GM23248 (cell line): ENCODE results near the gene ATXN7. TPM values are rescaled to one million over a fixed set of nuclear protein-coding genes. Genes with fewer than 3 reads are reported as not detected.

Experiments
- DNase-seq: peaks from one replicate; pipeline ENCODE4 v3.0.0-alpha.2; 2015
- H2AFZ ChIP-seq: fragments of 200-600 bp; sonication (generic); 2 replicates; pipeline ENCODE4 v1.6.1; 2016; ENCODE audit warnings: antibody characterized with exemption
- H3F3A ChIP-seq: fragments of 200-600 bp; sonication (generic); 2 replicates; pipeline ENCODE4 v1.6.1; 2016; ENCODE audit warnings: mild to moderate bottlenecking, antibody characterized with exemption, mixed run types; ENCODE audit not compliant: insufficient read depth
- H3K27ac ChIP-seq: fragments of 200-600 bp; sonication (generic); 2 replicates; pipeline ENCODE4 v1.5.1; 2016; ENCODE audit warnings: mild to moderate bottlenecking
- H3K27me3 ChIP-seq: fragments of 200-600 bp; sonication (generic); replicated peaks from 2 replicates; pipeline ENCODE4 v1.6.1; 2016; ENCODE audit warnings: mild to moderate bottlenecking; ENCODE audit not compliant: insufficient read depth
- H3K36me3 ChIP-seq: fragments of 200-600 bp; sonication (generic); 2 replicates; pipeline ENCODE4 v1.6.1; 2016; ENCODE audit warnings: low read depth, mild to moderate bottlenecking
- H3K4me1 ChIP-seq: fragments of 200-600 bp; sonication (generic); 2 replicates; pipeline ENCODE4 v1.6.1; 2016; ENCODE audit warnings: mild to moderate bottlenecking; ENCODE audit not compliant: insufficient read depth
- H3K4me2 ChIP-seq: fragments of 200-600 bp; sonication (generic); one replicate; pipeline ENCODE4 v1.6.1; 2016; ENCODE audit warnings: mild to moderate bottlenecking; ENCODE audit not compliant: unreplicated experiment
- H3K4me3 ChIP-seq: fragments of 200-600 bp; sonication (generic); 2 replicates; pipeline ENCODE4 v1.5.1; 2016; ENCODE audit warnings: mild to moderate bottlenecking
- H3K79me2 ChIP-seq: fragments of 200-600 bp; sonication (generic); 2 replicates; pipeline ENCODE4 v1.6.1; 2016; ENCODE audit warnings: mild to moderate bottlenecking; ENCODE audit not compliant: insufficient read depth
- H3K9ac ChIP-seq: fragments of 200-600 bp; sonication (generic); 2 replicates; pipeline ENCODE4 v1.6.1; 2016; ENCODE audit warnings: mild to moderate bottlenecking
- H3K9me2 ChIP-seq: fragments of 200-600 bp; sonication (generic); 2 replicates; pipeline ENCODE4 v1.6.1; 2016; ENCODE audit warnings: mixed run types, mild to moderate bottlenecking, moderate library complexity; ENCODE audit not compliant: insufficient read depth
- H3K9me3 ChIP-seq: fragments of 200-600 bp; sonication (generic); one replicate; pipeline ENCODE4 v1.6.1; 2017; ENCODE audit warnings: low read depth
- H4K20me1 ChIP-seq: fragments of 200-600 bp; sonication (generic); 2 replicates; pipeline ENCODE4 v1.6.0; 2016; ENCODE audit not compliant: insufficient read depth
- EZH2 ChIP-seq: fragments of 200-600 bp; sonication (generic); IDR thresholded peaks from 2 replicates; pipeline ENCODE4 v1.6.1; 2018; ENCODE audit warnings: antibody characterized with exemption, mild to moderate bottlenecking; ENCODE audit not compliant: insufficient read depth, poor library complexity, severe bottlenecking
- EZH2phosphoT487 ChIP-seq: fragments of 200-600 bp; sonication (generic); IDR thresholded peaks from 2 replicates; pipeline ENCODE4 v1.6.1; 2018; ENCODE audit warnings: antibody characterized with exemption, moderate library complexity, mild to moderate bottlenecking, low read depth; ENCODE audit not compliant: insufficient read depth
- WGBS, 2 experiments: methylation state at CpG; one replicate each; pipeline ENCODE4 v1.1.6; 2015 to 2017; ENCODE audit warnings: low lambda C conversion rate in 2 of 2, low coverage in 1 of 2; ENCODE audit errors: missing lambda C conversion rate in 2 of 2; 5-methylcytosine and 5-hydroxymethylcytosine counted together
- in situ Hi-C: fragments of 300-500 bp; cut with MboI; formaldehyde crosslinking; loops from 2 replicates; pipeline ENCODE4 v1.15.0; 2020
- polyA plus RNA-seq: library from polyadenylated mRNA; unstranded; fragments of >200 nt; fragmentation: Nextera tagmentation; extraction: Ambion mirVana; gene quantifications from 2 replicates; pipeline ENCODE4 v1.2.1, GENCODE V29; 2016
- total RNA-seq: library from RNA; depleted of rRNA; stranded (reverse); fragments of >200 nt; shearing (Covaris generic); gene quantifications from 2 replicates; pipeline ENCODE4 v1.2.3, GENCODE V29; 2014

The ATXN7 gene
- total and polyA plus RNA-seq, 2 experiments from 2014 or later = 2.4 to 3.9 TPM

DNA sequence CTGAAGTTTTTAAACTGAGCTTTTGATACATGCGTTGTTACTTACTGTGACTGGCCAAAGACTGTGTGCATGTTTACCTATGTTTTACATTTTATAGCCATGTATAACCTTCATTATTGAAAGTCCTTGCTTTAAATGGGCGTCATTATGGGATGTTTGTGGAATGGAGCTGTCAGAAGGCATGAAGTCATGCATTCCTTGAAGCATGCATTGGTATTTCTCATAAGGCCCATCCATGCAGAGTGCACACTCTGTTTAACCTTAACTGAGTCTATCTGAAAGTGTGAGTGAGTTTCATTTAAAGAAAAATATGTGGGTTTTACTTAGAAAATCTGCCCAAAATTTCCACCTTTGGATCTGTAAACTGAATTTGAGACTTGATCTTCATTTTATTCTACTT is 108.5 kb downstream of the ATXN7 start:
- Histone ChIP-seq H3K79me2 (peaks cover 90% of the 10 kb centered on the region), H2AFZ (no peak overlapping the region), H4K20me1 (no peaks in the 10 kb centered on the region), H3K9me3 (no peaks in the 10 kb centered on the region), H3K27ac (peak overlapping the region; percentile 43), H3K36me3 (no peaks in the 10 kb centered on the region), H3K4me1 (peaks cover 84% of the 10 kb centered on the region), H3F3A (peaks cover 71% of the 10 kb centered on the region), H3K4me3 (peak overlapping the region; percentile 13; the same call in 1 of the 2 replicates), H3K4me2 (peak overlapping the region; percentile 61), H3K9me2 (no peaks in the 10 kb centered on the region), H3K27me3 (no peaks in the 10 kb centered on the region), H3K9ac (no peak overlapping the region; the same call in 1 of the 2 replicates)
- no peak for TF ChIP-seq EZH2
- in situ Hi-C loops = no loop called here
- DNase-seq = peak; percentile 75
- 44 to 50% methylated on average over 2 of the region's 2 CpGs for WGBS, 2 experiments

GRCh38 chr3:63972987-63973386 is 109.3 kb downstream of the ATXN7 start:
- H3K79me2 ChIP-seq = peaks cover 90% of the 10 kb centered on the region
- peak overlapping the region; percentile 43 for H3K27ac ChIP-seq
- no peak overlapping the region; the same call in 1 of the 2 replicates for H3K9ac ChIP-seq

GRCh38 chr3:63973406-63973805 is 109.7 kb downstream of the ATXN7 start:
- DNase-seq = no peak
- peaks cover 92% of the 10 kb centered on the region for H3K79me2 ChIP-seq
- 90 to 95% methylated on average over 8 of the region's 8 CpGs for WGBS, 2 experiments
- no peaks in the 10 kb centered on the region for H4K20me1 ChIP-seq
- TF ChIP-seq EZH2 = no peak
- TF ChIP-seq EZH2phosphoT487 = no peak
- H3K36me3 ChIP-seq = no peaks in the 10 kb centered on the region
- no peak overlapping the region for H2AFZ ChIP-seq
- H3K9me2 ChIP-seq = no peaks in the 10 kb centered on the region
- no peak overlapping the region for H3K9ac ChIP-seq
- H3F3A ChIP-seq = peaks cover 59% of the 10 kb centered on the region
- H3K27me3 ChIP-seq = no peaks in the 10 kb centered on the region
- H3K27ac ChIP-seq = no peak overlapping the region
- in situ Hi-C loops = no loop called here
- H3K4me3 ChIP-seq = no peak overlapping the region
- H3K4me1 ChIP-seq = peaks cover 80% of the 10 kb centered on the region
- no peak overlapping the region for H3K4me2 ChIP-seq
- H3K9me3 ChIP-seq = no peaks in the 10 kb centered on the region

More at GRCh38 chr3:63972987-63973386, 109.3 kb downstream of the ATXN7 start:
- in situ Hi-C loops = no loop called here
- DNase-seq = no peak
- H3K9me2 ChIP-seq = no peaks in the 10 kb centered on the region
- no peaks in the 10 kb centered on the region for H3K9me3 ChIP-seq
- H3K4me3 ChIP-seq = no peak overlapping the region
- 77 to 93% methylated on average over 4 of the region's 4 CpGs for WGBS, 2 experiments
- no peaks in the 10 kb centered on the region for H3K27me3 ChIP-seq
- peaks cover 84% of the 10 kb centered on the region for H3K4me1 ChIP-seq
- peaks cover 63% of the 10 kb centered on the region for H3F3A ChIP-seq
- no peak overlapping the region for H2AFZ ChIP-seq
- TF ChIP-seq EZH2phosphoT487 (no peak), EZH2 (no peak)
- H3K36me3 ChIP-seq = no peaks in the 10 kb centered on the region
- no peaks in the 10 kb centered on the region for H4K20me1 ChIP-seq
- H3K4me2 ChIP-seq = no peak overlapping the region

- Histone ChIP-seq H3K27me3 (no peaks in the 10 kb centered on the region), H3K36me3 (no peaks in the 10 kb centered on the region), H4K20me1 (no peaks in the 10 kb centered on the region), H3K9me3 (no peaks in the 10 kb centered on the region), H3K4me2 (no peak overlapping the region), H3K4me3 (no peak overlapping the region), H3K79me2 (peaks cover 92% of the 10 kb centered on the region), H3F3A (peaks cover 49% of the 10 kb centered on the region), H2AFZ (no peak overlapping the region), H3K9ac (no peak overlapping the region), H3K27ac (no peak overlapping the region), H3K9me2 (no peaks in the 10 kb centered on the region), H3K4me1 (peaks cover 69% of the 10 kb centered on the region)
- no peak for TF ChIP-seq EZH2
- no peak for TF ChIP-seq EZH2phosphoT487
- in situ Hi-C loops = no loop called here
- DNase-seq = no peak
- 95% methylated on average over 1 of the region's 1 CpG for WGBS, 2 experiments
Observed at GRCh38 chr3:63974451-63974850, 110.8 kb downstream of the ATXN7 start.

GRCh38 chr3:63975723-63976122 is 112.1 kb downstream of the ATXN7 start:
- Histone ChIP-seq H3F3A (peaks cover 39% of the 10 kb centered on the region), H3K79me2 (peaks cover 92% of the 10 kb centered on the region), H2AFZ (no peak overlapping the region), H3K27ac (peak overlapping the region; percentile 95), H3K9me2 (no peaks in the 10 kb centered on the region), H3K27me3 (no peaks in the 10 kb centered on the region), H3K4me1 (peaks cover 57% of the 10 kb centered on the region), H3K36me3 (0 out of 2 replicates have a peak, but pooled peaks cover 1% of the 10 kb centered on the region), H3K9me3 (no peaks in the 10 kb centered on the region), H3K4me3 (peak overlapping the region; percentile 65), H4K20me1 (no peaks in the 10 kb centered on the region), H3K9ac (peak overlapping the region; percentile 80), H3K4me2 (peak overlapping the region; percentile 99)
- in situ Hi-C loops = loop anchor here (25.0 kb wide), 1 partner anchor 613 kb away; no protein-coding TSS in a partner anchor
- TF ChIP-seq EZH2 (no peak), EZH2phosphoT487 (no peak)
- 19 to 26% methylated on average over 3 of the region's 3 CpGs for WGBS, 2 experiments
- DNase-seq = peak; percentile 57
